HG02678 (cell line): ENCODE data around the gene RBKS.
"Not testable (repeated sequence)": the region's sequence is repeated elsewhere in the genome, so short reads cannot be mapped to it uniquely, and the experiment has no call there.

Source experiments
- ATAC-seq: cut with Tn5 transposase; IDR thresholded peaks from one replicate; pipeline ENCODE4 v1.9.1; 2021; ENCODE audit warnings: mild to moderate bottlenecking, moderate library complexity; ENCODE audit not compliant: unreplicated experiment

RBKS gene

DNA sequence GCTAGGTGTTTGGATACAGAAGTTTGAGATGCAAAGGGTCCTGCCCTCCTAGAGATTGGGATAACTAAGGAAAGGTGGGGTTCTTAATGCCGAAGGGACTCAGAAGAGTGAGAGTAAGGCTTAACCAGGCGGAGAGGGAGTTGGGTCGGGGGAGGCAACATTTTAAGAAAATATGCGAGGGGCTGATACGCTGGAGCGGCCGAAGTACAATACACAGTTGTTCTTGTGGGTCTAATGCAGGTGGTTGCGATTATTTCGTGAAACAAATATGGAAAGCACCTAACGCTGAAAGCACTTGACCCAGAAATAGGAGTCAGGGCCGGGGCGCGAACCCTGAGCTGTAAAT, 119.0 kb downstream of the RBKS start:
- peak; percentile 12 for ATAC-seq

- ATAC-seq: no peak
Observed at GRCh38 chr2:27766287-27766661, 123.9 kb downstream of the RBKS start.

DNA sequence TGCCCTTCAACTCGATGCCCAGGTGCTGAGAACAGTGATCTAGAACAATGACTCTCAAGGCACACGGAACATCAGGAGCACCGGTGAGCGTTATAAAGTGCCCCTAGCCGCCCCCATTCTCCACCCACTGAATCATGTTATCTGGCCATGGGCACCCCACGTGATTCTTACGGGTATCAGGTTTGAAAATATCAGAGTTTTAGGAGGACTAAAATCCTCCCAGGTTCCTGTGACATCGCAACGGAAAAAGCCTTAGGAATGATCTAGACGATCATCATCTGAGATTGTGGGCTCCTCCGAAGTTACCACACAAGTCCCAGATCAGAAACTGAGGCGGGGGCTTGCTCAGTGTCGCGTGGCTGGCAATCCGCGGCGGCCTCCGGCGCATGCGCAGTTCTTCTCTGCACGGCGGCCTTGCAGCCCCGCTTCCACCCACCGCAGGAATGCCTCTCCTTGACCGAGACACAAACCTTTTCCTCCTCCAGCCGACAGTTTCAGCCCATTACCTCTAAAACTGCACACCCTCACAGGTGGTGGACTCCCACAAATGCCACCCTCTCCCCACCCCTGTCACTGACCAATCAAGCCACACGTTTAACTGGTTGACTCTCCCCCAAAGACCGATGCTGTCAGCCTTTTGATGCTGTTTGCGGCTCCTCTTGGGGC, 124.4 kb downstream of the RBKS start:
- no peak for ATAC-seq

DNA sequence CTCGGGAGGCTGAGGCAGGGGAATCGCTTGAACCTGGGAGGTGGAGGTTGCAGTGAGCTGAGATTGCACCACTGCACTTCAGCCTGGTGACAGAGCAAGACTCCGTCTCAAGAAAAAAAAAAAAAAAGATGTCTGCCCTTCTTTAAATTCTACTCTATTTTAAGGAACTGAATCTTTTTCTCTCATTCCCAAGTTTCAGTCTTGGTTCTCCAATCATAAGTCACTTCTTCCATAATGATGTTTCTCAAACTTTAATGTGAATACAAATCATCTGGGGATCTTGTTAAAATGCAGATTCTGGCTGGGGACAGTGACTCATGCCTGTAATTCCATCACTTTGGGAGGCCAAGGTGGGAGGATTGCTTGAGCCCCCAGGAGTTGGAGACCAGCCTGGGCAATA, 125.7 kb downstream of the RBKS start:
- ATAC-seq: not testable (repeated sequence)

DNA sequence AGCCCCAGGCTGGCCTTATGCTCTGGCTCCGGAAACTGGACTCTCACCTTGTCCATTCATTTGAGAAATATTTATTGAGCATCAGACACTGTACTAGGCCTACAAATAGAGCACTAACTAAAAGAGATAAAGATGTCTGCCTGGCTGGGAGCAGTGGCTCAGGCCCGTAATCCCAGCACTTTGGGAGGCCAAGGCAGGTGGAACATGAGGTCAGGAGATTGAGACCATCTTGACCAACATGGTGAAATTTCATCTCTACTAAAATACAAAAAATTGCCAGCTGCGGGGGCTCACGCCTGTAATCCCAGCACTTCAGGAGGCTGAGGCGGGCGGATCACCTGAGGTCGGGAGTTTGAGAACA, 126.3 kb downstream of the RBKS start:
- ATAC-seq: no peak

GRCh38 chr2:27762951-27763906, 127.0 kb downstream of the RBKS start:
- no peak for ATAC-seq

GRCh38 chr2:27756544-27757498, 133.4 kb downstream of the RBKS start:
- no peak for ATAC-seq

- ATAC-seq: no peak
Observed at GRCh38 chr2:27756091-27756490, 134.1 kb downstream of the RBKS start.

DNA sequence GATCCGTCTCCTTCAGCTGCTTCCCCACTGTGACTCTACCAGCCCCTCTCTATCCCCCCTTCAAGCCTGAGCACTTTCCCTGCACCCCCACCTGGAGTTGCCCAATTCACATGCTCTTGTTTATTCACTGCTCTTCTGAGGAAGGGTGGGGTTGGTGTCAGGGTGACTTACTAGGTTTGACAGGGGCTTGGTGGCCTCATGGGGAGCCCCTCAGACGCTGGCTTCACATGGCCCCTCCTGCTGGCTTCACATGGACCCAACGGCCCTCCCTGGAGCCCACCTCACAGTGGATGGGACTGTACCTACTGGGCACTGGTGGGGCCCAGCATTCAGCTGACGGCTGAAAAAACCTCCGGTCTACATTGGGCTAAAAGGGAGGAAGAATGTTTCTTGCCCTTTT, 135.4 kb downstream of the RBKS start:
- no peak for ATAC-seq

GRCh38 chr2:27754138-27754588, 136.0 kb downstream of the RBKS start:
- ATAC-seq: no peak

DNA sequence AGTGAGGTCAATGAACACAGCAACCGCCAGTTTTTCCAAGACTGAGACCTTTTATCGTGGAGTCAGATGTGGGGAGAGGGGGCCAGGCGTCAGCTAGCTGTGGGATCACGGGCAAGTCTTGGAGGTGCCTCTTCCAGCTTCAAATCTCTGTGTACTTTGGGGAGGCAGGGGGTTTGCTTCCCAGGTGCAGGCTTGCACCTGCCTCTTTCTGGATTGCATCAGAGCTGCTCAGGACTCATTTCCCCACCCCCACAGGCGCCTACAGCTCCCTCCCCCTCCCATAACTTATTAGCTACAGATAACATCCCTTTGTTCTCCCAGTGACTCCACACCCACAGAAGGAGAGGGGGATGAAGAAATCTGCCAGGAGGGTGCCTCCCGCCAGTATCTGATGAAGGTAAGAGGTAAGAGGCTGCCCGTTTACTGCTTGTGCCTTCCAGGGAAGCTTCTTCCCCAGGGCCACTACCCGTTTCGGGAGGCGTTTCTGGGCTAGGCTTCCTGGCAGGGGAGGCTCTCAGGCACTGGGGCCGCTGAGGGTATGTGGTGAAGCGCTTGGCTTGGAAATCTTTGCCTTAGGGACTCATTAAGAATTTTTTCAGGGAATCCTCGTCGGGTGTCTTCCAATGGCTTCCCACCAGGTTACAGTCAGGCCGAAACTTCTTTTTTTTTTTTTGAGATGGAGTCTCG, 137.5 kb downstream of the RBKS start:
- no peak for ATAC-seq

DNA sequence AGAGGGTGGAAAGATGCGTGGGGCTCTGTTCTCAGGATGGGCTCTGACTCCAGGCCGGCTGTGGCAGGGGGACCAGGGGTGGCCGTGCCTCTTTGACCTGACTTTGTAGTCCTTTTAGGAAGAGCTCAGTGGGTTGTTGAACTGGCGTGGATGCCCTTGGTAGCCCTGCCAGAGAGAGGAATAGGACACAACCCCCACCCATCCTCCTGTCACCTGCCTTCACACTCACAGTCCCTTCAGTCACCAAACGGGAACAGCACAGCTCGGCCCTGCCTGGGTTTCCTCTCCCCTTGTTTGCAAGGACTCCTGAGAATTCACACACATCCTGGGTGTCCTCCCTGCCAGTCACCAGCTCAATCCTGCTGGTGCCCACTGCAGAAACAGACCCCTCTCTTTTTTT, 138.8 kb downstream of the RBKS start:
- ATAC-seq: no peak

- ATAC-seq: not testable (repeated sequence)
Observed at GRCh38 chr2:27748803-27749554, 141.2 kb downstream of the RBKS start.

DNA sequence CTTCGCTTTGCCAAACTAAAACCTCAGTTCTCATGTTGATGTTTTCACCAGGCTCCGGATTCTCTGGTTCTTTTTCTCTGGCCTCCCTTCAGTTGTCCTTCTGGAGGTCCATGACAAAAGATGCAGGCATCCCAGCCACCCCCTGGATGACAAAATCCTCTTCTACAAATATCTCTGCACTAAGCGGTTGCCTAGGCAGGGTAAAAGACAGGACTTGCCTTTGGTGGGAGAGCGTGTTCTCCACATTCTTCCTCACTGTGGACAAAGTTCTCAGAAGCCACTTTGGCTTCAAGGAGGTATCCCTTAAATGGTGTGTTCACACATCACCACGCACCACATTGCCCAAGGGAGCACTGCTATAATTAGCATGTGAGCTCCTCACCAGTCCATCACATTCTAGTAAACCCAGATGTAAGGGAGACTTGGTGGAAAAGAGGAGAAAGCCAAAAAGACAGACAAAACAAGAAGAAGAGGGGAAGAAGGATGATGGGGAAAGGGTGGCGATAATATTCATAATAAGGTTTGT, 142.3 kb downstream of the RBKS start:
- ATAC-seq: no peak

- ATAC-seq: no peak
Observed at GRCh38 chr2:27746325-27746724, 143.9 kb downstream of the RBKS start.

- not testable (repeated sequence) for ATAC-seq
Observed at GRCh38 chr2:27745494-27745893, 144.7 kb downstream of the RBKS start.

DNA sequence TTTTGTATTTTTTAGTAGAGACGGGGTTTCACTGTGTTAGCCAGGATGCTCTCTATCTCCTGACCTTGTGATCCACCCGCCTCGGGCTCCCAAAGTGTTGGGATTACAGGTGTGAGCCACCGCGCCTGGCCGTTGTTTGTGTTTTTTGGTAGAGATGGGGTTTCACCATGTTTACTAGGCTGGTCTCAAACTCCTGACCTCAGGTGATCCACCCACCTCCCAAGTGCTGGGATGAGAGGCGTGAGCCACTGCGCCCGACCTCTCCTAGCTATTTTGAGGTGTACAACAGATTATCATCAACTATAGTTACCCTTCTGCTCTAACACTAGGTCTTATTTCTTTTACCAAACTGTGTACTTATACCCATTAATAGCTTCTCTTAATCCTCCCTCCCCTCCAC, 147.6 kb downstream of the RBKS start:
- no peak for ATAC-seq

DNA sequence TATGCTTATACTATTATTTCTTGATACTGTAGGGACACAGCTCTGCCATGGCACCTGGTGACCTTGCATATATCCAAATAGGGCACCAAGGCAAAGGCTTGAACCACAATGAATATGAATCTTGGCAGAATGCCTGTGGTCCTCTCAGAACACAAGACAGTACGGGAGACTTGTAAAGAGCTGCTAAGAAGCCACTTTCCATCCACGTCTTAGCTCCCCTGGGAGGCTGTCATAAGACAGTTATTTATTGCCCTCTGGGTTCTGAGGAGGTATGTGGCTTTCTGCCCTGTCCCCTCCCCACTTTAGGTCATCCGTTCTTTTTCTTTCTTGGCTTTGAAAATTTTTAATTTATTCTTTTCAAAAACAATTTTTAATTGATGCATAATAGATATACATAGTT, 148.5 kb downstream of the RBKS start:
- ATAC-seq: no peak

DNA sequence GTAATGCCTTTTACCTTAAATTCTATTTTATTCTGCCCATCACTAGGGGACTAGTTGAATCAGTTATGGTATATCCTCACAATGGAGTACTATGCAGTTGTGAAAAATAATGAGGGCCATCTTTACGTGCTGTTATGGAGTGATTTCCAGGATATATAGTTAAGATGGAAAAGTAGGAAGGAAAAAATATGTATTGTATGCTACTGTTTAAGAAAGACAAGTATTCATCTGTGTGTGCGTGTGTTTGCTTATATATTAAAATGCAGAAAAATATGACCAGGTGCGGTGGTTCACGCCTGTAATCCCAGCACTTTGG, 151.2 kb downstream of the RBKS start:
- ATAC-seq: no peak
